GM21423 (cell line): ENCODE results near the gene TSNAXIP1.
"Not testable (repeated sequence)": the region's sequence is repeated elsewhere in the genome, so short reads cannot be mapped to it uniquely, and the experiment has no call there.

Experiments
- ATAC-seq: cut with Tn5 transposase; IDR thresholded peaks from one replicate; pipeline ENCODE4 v1.9.1; 2021; ENCODE audit warnings: mild to moderate bottlenecking, moderate library complexity; ENCODE audit not compliant: unreplicated experiment

Gene TSNAXIP1

GRCh38 chr16:67833415-67834241 lies 26.9 kb downstream of the TSNAXIP1 start:
- ATAC-seq = peak; percentile 94

GRCh38 chr16:67834242-67834614 lies 27.5 kb downstream of the TSNAXIP1 start:
- no peak for ATAC-seq

- ATAC-seq = not testable (repeated sequence)
Observed at GRCh38 chr16:67837190-67837589, 30.5 kb downstream of the TSNAXIP1 start.

GRCh38 chr16:67837811-67838210 lies 31.1 kb downstream of the TSNAXIP1 start:
- no peak for ATAC-seq

- ATAC-seq = no peak
Observed at GRCh38 chr16:67841198-67841815, 34.6 kb downstream of the TSNAXIP1 start.

- ATAC-seq = peak; percentile 41
Observed at GRCh38 chr16:67841816-67842508, 35.3 kb downstream of the TSNAXIP1 start, which contains the start of gene THAP11. TSS of gene THAP11 (plus strand) at chr16:67842320. CDS start at chr16:67842555, 235 bp downstream.

GRCh38 chr16:67842509-67843342 lies 36.0 kb downstream of the TSNAXIP1 start:
- peak; percentile 10 for ATAC-seq

GRCh38 chr16:67843343-67843765 lies 36.7 kb downstream of the TSNAXIP1 start:
- ATAC-seq = no peak

- ATAC-seq = no peak
Observed at GRCh38 chr16:67844497-67844896, 37.8 kb downstream of the TSNAXIP1 start.

- ATAC-seq = no peak
Observed at GRCh38 chr16:67845291-67846062, 38.8 kb downstream of the TSNAXIP1 start.

- ATAC-seq = no peak
Observed at GRCh38 chr16:67846063-67846319, 39.3 kb downstream of the TSNAXIP1 start.

GRCh38 chr16:67846320-67847063 lies 39.8 kb downstream of the TSNAXIP1 start, which contains the start of gene NUTF2:
TSS of gene NUTF2 (plus strand) at chr16:67846933. CDS start at chr16:67865131, 18,198 bp downstream.
- ATAC-seq = peak; percentile 53

- peak; percentile 35 for ATAC-seq
Observed at GRCh38 chr16:67847064-67847861, 40.6 kb downstream of the TSNAXIP1 start, which contains the start of gene CENPT. TSS of gene CENPT (minus strand) at chr16:67847693. CDS start at chr16:67833859, 13,834 bp downstream.

GRCh38 chr16:67848118-67848517 lies 41.4 kb downstream of the TSNAXIP1 start:
- no peak for ATAC-seq

- no peak for ATAC-seq
Observed at GRCh38 chr16:67853670-67854069, 47.0 kb downstream of the TSNAXIP1 start.

GRCh38 chr16:67855789-67856188 lies 49.1 kb downstream of the TSNAXIP1 start:
- ATAC-seq = no peak

GRCh38 chr16:67856927-67857546 lies 50.3 kb downstream of the TSNAXIP1 start:
- no peak for ATAC-seq
